Measurements from ENCODE around the gene RTF1.

DNA sequence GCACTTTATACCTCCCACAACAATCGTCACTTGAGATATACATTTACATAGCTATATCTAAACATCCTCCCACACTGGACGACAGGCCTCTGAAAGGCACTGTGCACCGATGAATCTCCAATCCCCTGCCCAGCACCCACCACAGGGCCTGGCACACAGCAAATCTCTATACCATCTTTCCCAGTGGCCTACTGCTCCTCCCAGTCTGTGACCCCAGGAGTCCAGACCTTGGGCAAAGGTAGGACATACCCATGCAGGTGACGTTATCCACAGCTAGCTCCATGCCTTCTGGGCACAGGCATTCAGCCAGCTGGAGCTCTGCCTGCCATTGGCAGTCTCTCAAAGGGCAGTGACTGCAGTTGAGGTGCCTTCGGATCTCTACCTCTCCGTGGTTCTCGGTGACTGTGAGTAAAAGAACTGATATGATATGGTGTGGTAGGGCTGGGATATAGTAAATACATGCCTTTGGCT is 91.0 kb downstream of the RTF1 start:
- TF ChIP-seq POLR2A (IDR thresholded peaks at IDR 0.05; ENCODE audit: low read depth, low read length) (no peak), TAF1 (IDR thresholded peaks at IDR 0.05; ENCODE audit: borderline replicate concordance, low read depth, low read length) (no peak)

Data from GM12892 (cell line).